Kidney glomerular epithelial cell (primary cell): ENCODE results near the gene MAPRE3.

Experiments
- DNase-seq: peaks from one replicate; lab custom pipeline; 2025; lab: John Stamatoyannopoulos, UW

The MAPRE3 gene

GRCh38 chr2:26950246-26950645 is 20.2 kb upstream of the MAPRE3 start:
- no peak for DNase-seq

GRCh38 chr2:26951236-26951635 is 19.2 kb upstream of the MAPRE3 start:
- no peak for DNase-seq

- no peak for DNase-seq
Observed at GRCh38 chr2:26952374-26952773, 18.1 kb upstream of the MAPRE3 start.

- DNase-seq = no peak
Observed at GRCh38 chr2:26954135-26954534, 16.3 kb upstream of the MAPRE3 start.

GRCh38 chr2:26957041-26957440 is 13.4 kb upstream of the MAPRE3 start:
- DNase-seq = no peak

- no peak for DNase-seq
Observed at GRCh38 chr2:26957534-26957933, 12.9 kb upstream of the MAPRE3 start.

- DNase-seq = no peak
Observed at GRCh38 chr2:26959331-26959730, 11.1 kb upstream of the MAPRE3 start.

GRCh38 chr2:26964446-26965130 is 5.8 kb upstream of the MAPRE3 start:
- no peak for DNase-seq

- peak; percentile 23 for DNase-seq
Observed at GRCh38 chr2:26968001-26968400, 2.4 kb upstream of the MAPRE3 start.

- DNase-seq = no peak
Observed at GRCh38 chr2:26969077-26969844, 1.2 kb upstream of the MAPRE3 start.

- DNase-seq = no peak
Observed at GRCh38 chr2:26970928-26971627, 641 bp downstream of the MAPRE3 start.

- no peak for DNase-seq
Observed at GRCh38 chr2:26971911-26972786, 1.7 kb downstream of the MAPRE3 start.

- DNase-seq = no peak
Observed at GRCh38 chr2:26974352-26974751, 3.9 kb downstream of the MAPRE3 start.

- no peak for DNase-seq
Observed at GRCh38 chr2:26975102-26975501, 4.7 kb downstream of the MAPRE3 start.

- no peak for DNase-seq
Observed at GRCh38 chr2:26975656-26976055, 5.2 kb downstream of the MAPRE3 start.

- no peak for DNase-seq
Observed at GRCh38 chr2:26976237-26976636, 5.8 kb downstream of the MAPRE3 start.

GRCh38 chr2:26977012-26977411 is 6.6 kb downstream of the MAPRE3 start:
- DNase-seq = no peak

GRCh38 chr2:26978061-26978596 is 7.7 kb downstream of the MAPRE3 start:
- DNase-seq = peak; percentile 18

- DNase-seq = no peak
Observed at GRCh38 chr2:26979741-26980140, 9.3 kb downstream of the MAPRE3 start.

GRCh38 chr2:26980971-26981370 is 10.5 kb downstream of the MAPRE3 start:
- DNase-seq = no peak

GRCh38 chr2:26982102-26982742 is 11.8 kb downstream of the MAPRE3 start:
- peak; percentile 31 for DNase-seq
